HepG2 (cell line): ENCODE results near the gene PTBP2.

ENCODE experiments used
- DMAP1 ChIP-seq: IDR thresholded peaks from 2 replicates; pipeline ENCODE4 v1.6.1; 2016
- EP300 ChIP-seq, 3 experiments: sonication (generic) in 1 of 3; formaldehyde crosslinking in 1 of 3; IDR thresholded peaks; 2 replicates each; pipeline versions ENCODE4 v1.5.1 to v1.6.1; 2011 to 2020; ENCODE audit warnings: low read depth in 2 of 3, low read length in 2 of 3, borderline replicate concordance in 1 of 3, improper control_type of control experiment in 1 of 3, mild to moderate bottlenecking in 1 of 3, missing genetic modification reagents in 1 of 3, moderate library complexity in 1 of 3
- NFE2 ChIP-seq: sonication (generic); formaldehyde crosslinking; IDR thresholded peaks from 2 replicates; pipeline ENCODE4 v1.4.0; 2020; ENCODE audit warnings: missing genetic modification reagents
- TCF7L2 ChIP-seq: IDR thresholded peaks from 2 replicates; pipeline ENCODE4 v1.6.1; 2011; ENCODE audit warnings: mild to moderate bottlenecking, low read depth, low read length, moderate library complexity
- ZNF12 ChIP-seq: sonication (generic); formaldehyde crosslinking; IDR thresholded peaks from 2 replicates; pipeline ENCODE4 v1.5.0; 2020; ENCODE audit warnings: missing genetic modification reagents
- ZNF83 ChIP-seq: sonication (generic); formaldehyde crosslinking; IDR thresholded peaks from 2 replicates; pipeline ENCODE4 v1.4.0; 2020; ENCODE audit warnings: missing genetic modification reagents, mild to moderate bottlenecking, borderline replicate concordance
- TF ChIP-seq, protein P1 (sequence below): sonication (generic); formaldehyde crosslinking; IDR thresholded peaks from 2 replicates; pipeline ENCODE4 v1.5.0; 2020; ENCODE audit warnings: mild to moderate bottlenecking, missing genetic modification reagents, moderate library complexity

DNA sequence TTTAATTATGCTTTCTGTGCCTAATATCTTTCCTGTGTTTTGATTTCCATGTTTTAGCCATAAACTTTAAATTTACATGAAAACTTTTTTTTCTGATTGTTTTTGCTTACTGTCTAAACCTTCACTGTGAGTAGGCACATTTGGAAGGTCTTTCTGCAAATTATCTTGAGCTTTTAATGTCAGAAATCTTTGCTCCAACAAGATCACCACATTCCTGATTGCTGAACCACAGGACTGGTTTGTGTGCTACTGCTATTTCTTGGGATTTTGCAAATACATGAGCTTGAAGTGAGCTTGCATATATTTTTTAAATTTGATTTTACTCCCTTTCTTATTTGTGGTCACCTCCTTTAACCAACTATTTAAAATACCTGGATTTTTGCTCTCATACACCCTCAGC is 61.3 kb downstream of the PTBP2 start:
- TF ChIP-seq TCF7L2 (no peak), NFE2 (CRISPR knock-in tag) (no peak), ZNF83 (no peak), ZNF12 (CRISPR knock-in tag) (no peak), DMAP1 (CRISPR knock-in tag) (no peak), EP300 (IDR thresholded peaks at IDR 0.05; ENCODE audit: low read depth in 2 of 2, low read length in 2 of 2) (no peak), EP300 (CRISPR knock-in tag; IDR thresholded peaks at IDR 0.05; ENCODE audit: borderline replicate concordance) (no peak)
- TF ChIP-seq, protein P1, sequence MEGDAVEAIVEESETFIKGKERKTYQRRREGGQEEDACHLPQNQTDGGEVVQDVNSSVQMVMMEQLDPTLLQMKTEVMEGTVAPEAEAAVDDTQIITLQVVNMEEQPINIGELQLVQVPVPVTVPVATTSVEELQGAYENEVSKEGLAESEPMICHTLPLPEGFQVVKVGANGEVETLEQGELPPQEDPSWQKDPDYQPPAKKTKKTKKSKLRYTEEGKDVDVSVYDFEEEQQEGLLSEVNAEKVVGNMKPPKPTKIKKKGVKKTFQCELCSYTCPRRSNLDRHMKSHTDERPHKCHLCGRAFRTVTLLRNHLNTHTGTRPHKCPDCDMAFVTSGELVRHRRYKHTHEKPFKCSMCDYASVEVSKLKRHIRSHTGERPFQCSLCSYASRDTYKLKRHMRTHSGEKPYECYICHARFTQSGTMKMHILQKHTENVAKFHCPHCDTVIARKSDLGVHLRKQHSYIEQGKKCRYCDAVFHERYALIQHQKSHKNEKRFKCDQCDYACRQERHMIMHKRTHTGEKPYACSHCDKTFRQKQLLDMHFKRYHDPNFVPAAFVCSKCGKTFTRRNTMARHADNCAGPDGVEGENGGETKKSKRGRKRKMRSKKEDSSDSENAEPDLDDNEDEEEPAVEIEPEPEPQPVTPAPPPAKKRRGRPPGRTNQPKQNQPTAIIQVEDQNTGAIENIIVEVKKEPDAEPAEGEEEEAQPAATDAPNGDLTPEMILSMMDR, result no peak
